H1 (cell line): ENCODE results near the gene CD300H.

Experiments used
- EZH2 ChIP-seq: fragments of 200-600 bp; sonication (generic); IDR thresholded peaks from 2 replicates; pipeline ENCODE4 v1.7.1; 2012; ENCODE audit warnings: low read depth, mild to moderate bottlenecking, moderate library complexity, low read length, inconsistent platforms; ENCODE audit not compliant: severe bottlenecking
- GABPA ChIP-seq: IDR thresholded peaks from 2 replicates; pipeline ENCODE4 v1.6.1; 2011; ENCODE audit warnings: mild to moderate bottlenecking, low read length, moderate library complexity, borderline replicate concordance; ENCODE audit not compliant: insufficient read depth
- POLR2A ChIP-seq, 2 experiments: IDR thresholded peaks; 1 replicate in 1 of 2; 2 replicates in 1 of 2; pipeline ENCODE4 v1.6.1; 2011; ENCODE audit warnings: low read depth in 2 of 2, low read length in 2 of 2, mild to moderate bottlenecking in 2 of 2; ENCODE audit errors: control extremely low read depth in 1 of 2
- RFX5 ChIP-seq: IDR thresholded peaks from 2 replicates; pipeline ENCODE4 v1.6.1; 2011; ENCODE audit warnings: low read depth, low read length, improper control_type of control experiment, borderline replicate concordance
- YY1 ChIP-seq: IDR thresholded peaks from 2 replicates; pipeline ENCODE4 v1.6.1; 2011; ENCODE audit warnings: low read depth, mild to moderate bottlenecking, low read length
- TF ChIP-seq, protein P1 (sequence below), 3 experiments: IDR thresholded peaks; 1 replicate in 2 of 3; 2 replicates in 1 of 3; pipeline versions ENCODE4 v1.5.1 to v1.6.1; 2011; ENCODE audit warnings: low read length in 3 of 3, mild to moderate bottlenecking in 3 of 3, inconsistent platforms in 2 of 3, low read depth in 1 of 3, moderate library complexity in 1 of 3; ENCODE audit not compliant: insufficient read depth in 1 of 3; ENCODE audit errors: control extremely low read depth in 1 of 3

DNA sequence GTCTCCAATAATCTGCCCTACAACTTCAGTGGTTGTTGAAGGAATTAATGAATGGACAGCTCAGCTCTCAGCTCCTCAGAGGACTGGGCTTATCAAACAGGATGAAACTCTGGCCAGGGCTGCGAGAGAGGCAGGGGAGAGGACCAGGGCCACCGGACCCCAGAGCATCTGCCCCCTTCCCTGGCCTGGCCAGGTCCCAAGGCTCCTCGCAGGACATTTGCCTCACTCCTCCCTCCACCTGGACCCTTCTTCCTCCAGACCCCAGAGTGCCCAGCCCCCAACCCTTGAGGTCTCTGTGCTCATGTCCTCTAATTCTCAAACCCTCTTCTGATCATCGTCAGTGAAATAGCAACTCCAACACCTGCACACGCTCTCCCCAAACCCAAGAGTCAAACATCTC lies 25.1 kb downstream of the CD300H start:
- TF ChIP-seq GABPA (no peak), EZH2 (no peak), RFX5 (no peak), POLR2A (IDR thresholded peaks at IDR 0.05; ENCODE audit: control extremely low read depth in 1 of 2, low read depth in 2 of 2, low read length in 2 of 2) (no peak), YY1 (no peak)
- TF ChIP-seq, protein P1, sequence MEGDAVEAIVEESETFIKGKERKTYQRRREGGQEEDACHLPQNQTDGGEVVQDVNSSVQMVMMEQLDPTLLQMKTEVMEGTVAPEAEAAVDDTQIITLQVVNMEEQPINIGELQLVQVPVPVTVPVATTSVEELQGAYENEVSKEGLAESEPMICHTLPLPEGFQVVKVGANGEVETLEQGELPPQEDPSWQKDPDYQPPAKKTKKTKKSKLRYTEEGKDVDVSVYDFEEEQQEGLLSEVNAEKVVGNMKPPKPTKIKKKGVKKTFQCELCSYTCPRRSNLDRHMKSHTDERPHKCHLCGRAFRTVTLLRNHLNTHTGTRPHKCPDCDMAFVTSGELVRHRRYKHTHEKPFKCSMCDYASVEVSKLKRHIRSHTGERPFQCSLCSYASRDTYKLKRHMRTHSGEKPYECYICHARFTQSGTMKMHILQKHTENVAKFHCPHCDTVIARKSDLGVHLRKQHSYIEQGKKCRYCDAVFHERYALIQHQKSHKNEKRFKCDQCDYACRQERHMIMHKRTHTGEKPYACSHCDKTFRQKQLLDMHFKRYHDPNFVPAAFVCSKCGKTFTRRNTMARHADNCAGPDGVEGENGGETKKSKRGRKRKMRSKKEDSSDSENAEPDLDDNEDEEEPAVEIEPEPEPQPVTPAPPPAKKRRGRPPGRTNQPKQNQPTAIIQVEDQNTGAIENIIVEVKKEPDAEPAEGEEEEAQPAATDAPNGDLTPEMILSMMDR (IDR thresholded peaks at IDR 0.05; ENCODE audit: control extremely low read depth in 1 of 3, insufficient read depth in 1 of 3, low read depth in 1 of 3, low read length in 3 of 3) = no peak
